ENCODE data around the gene ACE2. TPM values are rescaled to one million over a fixed set of nuclear protein-coding genes. Genes with fewer than 3 reads are reported as not detected.

ACE2 gene
- total RNA-seq, 1 donor from 2014 or later, result 2.6 TPM

DNA sequence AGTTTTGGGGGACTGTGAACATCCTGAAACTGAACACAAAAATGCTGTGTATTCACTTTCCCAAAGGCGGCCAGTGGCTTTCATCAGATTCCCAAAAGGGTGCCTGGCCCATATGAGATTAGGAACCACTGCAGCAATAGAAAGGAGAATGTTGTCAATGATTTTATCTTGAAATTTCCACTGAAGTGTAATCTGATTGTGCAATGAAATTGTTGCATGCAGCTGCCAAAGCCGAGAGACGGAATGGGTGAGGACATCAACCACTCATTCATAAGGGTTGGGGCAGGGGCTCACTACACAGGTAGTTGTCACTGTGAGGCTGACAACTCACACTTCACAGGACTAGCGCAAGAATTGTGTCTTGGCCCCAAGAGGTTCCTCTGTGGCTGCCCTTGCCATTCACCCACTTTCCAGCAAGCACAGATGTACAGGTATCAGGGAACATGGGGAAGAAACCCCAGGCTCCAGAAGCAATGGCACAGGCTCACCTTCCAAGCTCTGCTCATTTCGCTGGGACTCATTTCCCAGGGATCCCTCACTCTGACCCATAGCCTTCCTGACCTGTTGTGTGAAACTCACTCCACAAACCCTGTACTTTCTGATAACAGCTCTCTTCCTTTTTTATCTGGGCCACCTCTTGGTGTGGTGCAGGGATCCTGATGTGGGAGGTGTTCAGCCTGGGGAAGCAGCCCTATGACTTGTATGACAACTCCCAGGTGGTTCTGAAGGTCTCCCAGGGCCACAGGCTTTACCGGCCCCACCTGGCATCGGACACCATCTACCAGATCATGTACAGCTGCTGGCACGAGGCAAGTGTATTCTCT lies 51.4 kb downstream of the ACE2 start:
- Histone ChIP-seq H3K27ac (no peak overlapping the region), H3K27me3 (ENCODE audit: low read depth) (no peaks in the 10 kb centered on the region), H3K36me3 (no peaks in the 10 kb centered on the region), H3K9me3 (no peaks in the 10 kb centered on the region), H3K4me3 (no peak overlapping the region), H3K4me1 (no peaks in the 10 kb centered on the region)
- intact Hi-C loops (cut with DNase I), result no loop called here
- ATAC-seq, result peak; percentile 48 to 59
- TF ChIP-seq, protein P1, sequence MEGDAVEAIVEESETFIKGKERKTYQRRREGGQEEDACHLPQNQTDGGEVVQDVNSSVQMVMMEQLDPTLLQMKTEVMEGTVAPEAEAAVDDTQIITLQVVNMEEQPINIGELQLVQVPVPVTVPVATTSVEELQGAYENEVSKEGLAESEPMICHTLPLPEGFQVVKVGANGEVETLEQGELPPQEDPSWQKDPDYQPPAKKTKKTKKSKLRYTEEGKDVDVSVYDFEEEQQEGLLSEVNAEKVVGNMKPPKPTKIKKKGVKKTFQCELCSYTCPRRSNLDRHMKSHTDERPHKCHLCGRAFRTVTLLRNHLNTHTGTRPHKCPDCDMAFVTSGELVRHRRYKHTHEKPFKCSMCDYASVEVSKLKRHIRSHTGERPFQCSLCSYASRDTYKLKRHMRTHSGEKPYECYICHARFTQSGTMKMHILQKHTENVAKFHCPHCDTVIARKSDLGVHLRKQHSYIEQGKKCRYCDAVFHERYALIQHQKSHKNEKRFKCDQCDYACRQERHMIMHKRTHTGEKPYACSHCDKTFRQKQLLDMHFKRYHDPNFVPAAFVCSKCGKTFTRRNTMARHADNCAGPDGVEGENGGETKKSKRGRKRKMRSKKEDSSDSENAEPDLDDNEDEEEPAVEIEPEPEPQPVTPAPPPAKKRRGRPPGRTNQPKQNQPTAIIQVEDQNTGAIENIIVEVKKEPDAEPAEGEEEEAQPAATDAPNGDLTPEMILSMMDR (IDR thresholded peaks at IDR 0.05), result no peak
- no peak for DNase-seq

DNA sequence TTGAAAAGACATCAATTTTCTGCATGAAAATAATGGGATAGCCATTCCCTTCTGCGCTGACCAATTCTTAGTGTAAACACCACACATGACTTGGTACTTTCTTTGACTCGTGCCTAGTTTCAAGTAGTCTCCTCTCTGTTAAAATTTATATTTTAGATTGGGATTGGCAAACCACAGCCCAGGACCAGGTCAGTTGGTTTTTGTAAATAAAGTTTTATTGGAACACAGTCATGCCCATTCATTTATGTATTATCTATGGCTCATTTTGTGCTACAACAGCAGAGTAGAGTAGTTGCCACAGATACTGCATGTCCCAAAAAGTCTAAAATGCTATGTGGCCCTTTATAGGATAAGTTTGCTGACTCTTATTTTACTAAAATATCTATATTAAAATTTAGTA lies 53.4 kb downstream of the ACE2 start:
- ATAC-seq, result no peak
- no peaks in the 10 kb centered on the region for H3K27me3 ChIP-seq (ENCODE audit: low read depth)

DNA sequence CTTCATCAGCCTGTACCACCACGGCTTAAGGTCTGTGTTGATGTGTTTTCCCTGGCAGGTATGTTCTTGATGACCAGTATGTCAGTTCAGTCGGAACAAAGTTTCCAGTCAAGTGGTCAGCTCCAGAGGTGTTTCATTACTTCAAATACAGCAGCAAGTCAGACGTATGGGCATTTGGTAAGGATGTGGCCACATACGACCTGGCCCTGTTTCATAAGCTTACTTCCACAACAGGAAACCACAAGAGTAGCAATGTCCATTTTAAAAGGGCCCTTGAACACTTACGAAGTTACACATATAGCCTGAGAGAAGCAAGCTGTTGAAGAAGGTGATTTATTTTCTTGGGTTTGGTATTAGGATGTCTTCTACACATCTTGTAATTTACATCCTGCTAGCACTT lies 54.0 kb downstream of the ACE2 start:
- Histone ChIP-seq H3K36me3 (no peaks in the 10 kb centered on the region), H3K9me3 (no peaks in the 10 kb centered on the region), H3K27me3 (ENCODE audit: low read depth) (no peaks in the 10 kb centered on the region), H3K4me3 (no peak overlapping the region), H3K4me1 (no peaks in the 10 kb centered on the region), H3K27ac (no peak overlapping the region)
- ATAC-seq (peak in 1 of 2 donors; percentile 31), DNase-seq (no peak)
- TF ChIP-seq, protein P1 (IDR thresholded peaks at IDR 0.05), result no peak
- intact Hi-C loops (cut with DNase I), result no loop called here

More for the DNA sequence above, 53.4 kb downstream of the ACE2 start:
- Histone ChIP-seq H3K36me3 (no peaks in the 10 kb centered on the region), H3K4me3 (no peak overlapping the region), H3K27ac (no peak overlapping the region), H3K9me3 (no peaks in the 10 kb centered on the region), H3K4me1 (no peaks in the 10 kb centered on the region)
- intact Hi-C loops (cut with DNase I), result no loop called here
- TF ChIP-seq, protein P1 (IDR thresholded peaks at IDR 0.05), result no peak
- DNase-seq, result no peak

DNA sequence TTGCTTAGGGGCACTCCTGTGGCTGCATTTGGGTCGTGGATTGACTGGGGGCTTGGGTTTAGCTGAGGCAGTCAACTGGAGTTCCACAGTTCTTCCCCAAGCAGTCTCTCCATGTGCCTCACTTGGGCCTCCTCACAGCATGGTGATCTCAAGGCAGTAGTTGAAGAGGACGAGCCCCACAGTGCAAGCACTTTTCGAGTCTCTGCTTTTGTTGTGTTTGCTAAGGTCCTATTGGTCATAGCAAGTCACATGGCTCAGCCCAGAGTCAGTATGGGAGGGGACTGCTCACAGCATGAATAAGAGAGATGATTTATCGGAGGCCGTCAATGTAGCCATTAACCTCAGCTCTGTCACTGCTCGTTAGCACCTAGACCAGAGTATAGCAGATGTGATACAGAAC lies 70.4 kb downstream of the ACE2 start:
- no peaks in the 10 kb centered on the region for H3K27me3 ChIP-seq (ENCODE audit: low read depth)
- no peaks in the 10 kb centered on the region for H3K9me3 ChIP-seq
- H3K4me3 ChIP-seq, result no peak overlapping the region
- DNase-seq (no peak), ATAC-seq (no peak)
- H3K4me1 ChIP-seq, result no peaks in the 10 kb centered on the region
- no peaks in the 10 kb centered on the region for H3K36me3 ChIP-seq
- intact Hi-C loops (cut with DNase I), result no loop called here
- TF ChIP-seq, protein P1 (IDR thresholded peaks at IDR 0.05), result no peak
- H3K27ac ChIP-seq, result no peak overlapping the region

- no peaks in the 10 kb centered on the region for H3K27me3 ChIP-seq (ENCODE audit: low read depth)
- H3K9me3 ChIP-seq, result no peaks in the 10 kb centered on the region
- H3K36me3 ChIP-seq, result no peaks in the 10 kb centered on the region
- peaks cover 6% of the 10 kb centered on the region for H3K4me1 ChIP-seq
- H3K27ac ChIP-seq, result no peak overlapping the region
- TF ChIP-seq, protein P1 (IDR thresholded peaks at IDR 0.05), result no peak
- DNase-seq, result no peak
- intact Hi-C loops (cut with DNase I), result no loop called here
- H3K4me3 ChIP-seq, result no peak overlapping the region
- no peak for ATAC-seq
Measured at GRCh38 chrX:15529165-15529564, 71.6 kb downstream of the ACE2 start.

Measured in lower lobe of right lung (tissue), 2 donors.